HG03558 (cell line): ENCODE results near the gene NUP35.

Experiments
- ATAC-seq: cut with Tn5 transposase; IDR thresholded peaks from one replicate; pipeline ENCODE4 v1.9.1; 2021; ENCODE audit warnings: moderate number of reproducible peaks; ENCODE audit not compliant: unreplicated experiment; ENCODE audit errors: extremely low read depth

Gene NUP35, protein sequence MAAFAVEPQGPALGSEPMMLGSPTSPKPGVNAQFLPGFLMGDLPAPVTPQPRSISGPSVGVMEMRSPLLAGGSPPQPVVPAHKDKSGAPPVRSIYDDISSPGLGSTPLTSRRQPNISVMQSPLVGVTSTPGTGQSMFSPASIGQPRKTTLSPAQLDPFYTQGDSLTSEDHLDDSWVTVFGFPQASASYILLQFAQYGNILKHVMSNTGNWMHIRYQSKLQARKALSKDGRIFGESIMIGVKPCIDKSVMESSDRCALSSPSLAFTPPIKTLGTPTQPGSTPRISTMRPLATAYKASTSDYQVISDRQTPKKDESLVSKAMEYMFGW

DNA sequence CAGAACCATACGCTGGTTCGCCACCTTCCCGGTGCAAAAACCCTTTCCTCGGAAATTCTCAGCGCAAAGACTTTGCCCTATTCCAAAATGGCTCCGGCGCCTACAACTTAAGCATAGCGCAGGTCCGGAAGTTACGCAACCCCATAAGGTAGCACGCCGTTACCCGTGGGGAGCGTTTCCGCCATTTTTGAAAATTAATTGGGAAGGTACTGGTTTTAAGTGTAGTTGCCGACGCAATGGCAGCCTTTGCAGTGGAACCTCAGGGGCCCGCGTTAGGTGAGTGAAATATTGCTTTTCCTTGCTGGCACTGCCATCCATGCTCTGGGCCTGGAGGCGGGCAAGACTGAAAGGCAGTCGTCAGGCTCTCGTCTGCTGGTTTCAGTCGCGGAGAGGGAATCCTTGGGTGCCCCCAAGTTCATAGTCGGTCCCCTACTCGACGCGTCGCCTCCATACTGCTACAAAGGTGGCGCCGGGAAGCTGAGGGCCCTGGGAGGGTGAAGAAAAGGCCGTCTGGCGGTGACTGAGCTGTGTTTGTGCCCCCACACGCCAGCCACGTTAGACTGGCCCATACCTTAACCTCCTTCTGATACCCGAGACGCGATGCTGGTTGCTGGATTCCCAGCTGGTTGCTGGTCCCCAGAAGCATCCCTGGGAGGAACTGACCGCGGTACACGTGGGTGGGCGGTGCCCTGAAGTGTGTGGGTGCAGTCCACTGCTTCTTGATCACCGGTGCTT, at the start of gene NUP35:
Gene NUP35, plus strand, starts transcription at position 222 of the 735 bp plus-strand sequence. Its CDS starts 15 bp downstream, at position 237.
- ATAC-seq, result peak; percentile 87

DNA sequence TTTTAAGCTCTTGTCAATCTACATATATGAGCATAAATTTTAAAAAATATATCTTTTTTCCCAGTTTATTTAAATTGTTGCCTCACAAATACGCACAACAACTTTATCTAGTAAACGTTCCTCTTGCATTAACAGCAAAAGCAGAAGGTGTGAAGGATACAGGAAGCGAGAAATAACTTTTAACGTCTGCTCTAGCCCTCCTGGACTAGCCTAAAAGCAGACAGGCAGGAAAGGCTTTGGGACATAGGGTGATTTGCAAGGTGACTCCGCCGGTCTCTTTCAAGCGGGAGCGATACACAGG, 46.1 kb upstream of the NUP35 start:
- ATAC-seq, result no peak

DNA sequence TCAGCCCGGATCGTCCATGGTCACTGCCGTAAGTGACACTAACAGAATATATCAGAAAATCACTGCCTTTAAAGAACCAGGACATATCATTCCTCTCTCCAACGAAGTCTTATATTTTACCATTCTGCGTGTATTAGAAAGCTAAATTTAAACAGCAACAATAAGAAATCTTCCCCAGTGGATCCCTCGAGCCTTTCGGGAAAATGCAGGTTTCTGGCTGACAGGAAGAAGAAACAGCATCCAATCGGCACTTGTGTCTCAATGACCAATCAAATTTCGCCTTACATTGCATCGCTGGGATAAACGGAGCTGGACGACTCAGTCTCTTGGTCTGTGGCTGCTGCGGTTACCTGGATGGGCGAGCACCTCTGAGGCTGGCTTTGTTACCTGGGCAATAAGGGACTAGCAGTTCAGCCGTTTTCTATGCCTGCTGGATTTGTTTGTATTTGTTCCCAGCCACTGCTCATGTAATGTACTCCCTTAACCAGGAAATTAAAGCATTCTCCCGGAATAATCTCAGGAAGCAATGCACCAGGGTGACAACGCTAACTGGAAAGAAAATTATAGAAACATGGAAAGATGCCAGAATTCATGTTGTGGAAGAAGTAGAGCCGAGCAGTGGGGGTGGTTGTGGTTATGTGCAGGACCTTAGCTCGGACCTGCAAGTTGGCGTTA, 45.6 kb upstream of the NUP35 start, which contains the start of gene DUSP19:
Gene DUSP19, plus strand, starts transcription at position 284 of the 675 bp plus-strand sequence. Its CDS starts 187 bp downstream, at position 471.
- peak; percentile 76 for ATAC-seq

DNA sequence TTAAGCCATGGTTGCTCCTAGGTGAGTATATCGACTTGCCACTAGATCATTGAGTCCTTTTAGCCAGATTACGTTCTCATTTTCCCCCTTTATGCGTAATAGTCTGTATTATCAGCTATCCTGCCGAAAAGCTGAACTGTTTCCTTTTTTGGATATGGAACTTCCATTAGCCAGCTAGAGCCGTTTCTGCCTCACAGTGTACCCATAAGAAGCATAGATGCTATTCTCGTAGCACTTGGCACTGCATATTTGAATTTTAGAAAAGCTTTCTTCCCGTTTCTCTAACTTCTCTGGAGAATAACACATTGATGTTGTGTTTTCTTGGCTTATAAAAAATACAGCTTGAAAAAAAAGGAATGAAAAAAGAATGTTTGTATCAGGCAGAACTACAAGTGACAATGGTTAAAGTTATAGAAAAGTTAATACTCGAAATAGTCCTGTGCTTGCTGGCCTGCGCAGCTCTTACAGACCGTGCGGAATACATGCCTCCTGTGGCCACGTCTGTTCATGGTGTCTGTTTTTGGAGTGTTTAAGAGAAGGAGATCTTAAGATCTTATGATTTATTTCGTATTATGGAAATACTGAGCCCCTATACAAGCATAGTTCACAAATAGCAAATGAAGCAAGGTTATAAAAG, 45.0 kb upstream of the NUP35 start:
- peak; percentile 5 for ATAC-seq

DNA sequence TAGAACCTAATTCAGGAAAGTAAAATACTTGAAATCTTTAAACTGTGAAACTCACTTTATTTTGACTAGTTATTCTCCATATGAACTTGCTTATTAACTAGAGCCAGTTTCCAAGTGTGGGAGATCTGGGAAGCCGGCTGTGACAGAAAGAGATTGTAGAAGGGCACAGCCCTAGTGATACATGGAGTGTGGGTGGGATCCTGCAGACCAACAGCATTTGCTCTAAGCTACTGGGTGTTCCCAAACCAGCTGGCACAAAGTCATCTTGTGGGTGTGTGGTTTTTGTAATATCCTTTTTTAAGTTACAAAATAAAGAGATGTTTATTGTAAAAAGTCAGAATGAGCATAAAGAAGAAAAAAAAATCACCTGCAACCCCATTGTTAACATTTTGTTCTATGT, 42.3 kb upstream of the NUP35 start:
- ATAC-seq, result no peak

DNA sequence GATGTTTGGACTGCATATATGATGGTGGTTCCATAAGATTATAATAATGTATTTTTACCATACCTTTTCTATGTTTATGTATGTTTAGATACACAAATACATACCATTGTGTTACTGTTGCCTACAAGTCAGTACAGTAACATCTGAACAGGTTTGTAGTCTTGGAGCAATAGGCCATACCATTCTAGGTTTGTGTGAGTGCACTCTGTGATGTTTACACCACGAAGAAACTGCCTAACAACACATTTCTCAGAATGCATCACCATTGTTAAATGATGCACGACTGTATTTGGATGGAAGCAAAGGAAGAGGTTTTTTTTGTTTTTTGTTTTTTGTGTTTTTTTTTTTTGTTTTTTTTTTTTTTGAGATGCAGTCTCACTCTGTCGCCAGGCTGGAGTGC, 36.2 kb upstream of the NUP35 start:
- ATAC-seq, result no peak

DNA sequence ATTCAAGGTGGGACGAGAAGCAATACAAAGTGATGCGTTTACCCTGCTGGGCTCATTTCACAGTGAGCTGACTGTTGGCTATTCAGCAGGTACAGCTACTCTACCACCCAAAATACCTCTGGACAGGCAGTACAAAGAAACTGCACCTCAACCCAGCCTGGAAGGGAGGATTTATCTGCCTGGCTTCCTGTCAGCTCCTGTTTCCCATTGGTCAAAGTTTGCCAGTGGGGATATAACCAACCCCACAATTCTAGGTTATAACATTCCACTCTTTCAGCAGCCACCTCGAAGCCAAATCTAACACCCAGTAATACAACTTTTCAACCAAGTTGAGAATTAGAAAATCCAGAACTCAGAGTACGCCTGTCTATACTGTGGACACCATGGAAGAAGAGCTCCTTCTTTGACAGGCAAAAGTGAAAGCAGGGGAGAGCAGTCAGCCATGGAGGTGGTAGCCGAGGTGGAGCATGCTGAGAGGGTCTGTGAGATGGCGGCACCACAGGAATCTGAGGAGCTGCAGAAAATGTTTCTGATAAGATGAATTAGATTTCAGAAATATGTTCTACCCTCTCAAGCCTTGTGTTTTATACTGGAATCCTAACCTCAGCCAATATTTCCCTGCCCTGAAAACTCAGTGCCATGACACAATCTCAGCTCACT, 34.9 kb upstream of the NUP35 start:
- no peak for ATAC-seq

DNA sequence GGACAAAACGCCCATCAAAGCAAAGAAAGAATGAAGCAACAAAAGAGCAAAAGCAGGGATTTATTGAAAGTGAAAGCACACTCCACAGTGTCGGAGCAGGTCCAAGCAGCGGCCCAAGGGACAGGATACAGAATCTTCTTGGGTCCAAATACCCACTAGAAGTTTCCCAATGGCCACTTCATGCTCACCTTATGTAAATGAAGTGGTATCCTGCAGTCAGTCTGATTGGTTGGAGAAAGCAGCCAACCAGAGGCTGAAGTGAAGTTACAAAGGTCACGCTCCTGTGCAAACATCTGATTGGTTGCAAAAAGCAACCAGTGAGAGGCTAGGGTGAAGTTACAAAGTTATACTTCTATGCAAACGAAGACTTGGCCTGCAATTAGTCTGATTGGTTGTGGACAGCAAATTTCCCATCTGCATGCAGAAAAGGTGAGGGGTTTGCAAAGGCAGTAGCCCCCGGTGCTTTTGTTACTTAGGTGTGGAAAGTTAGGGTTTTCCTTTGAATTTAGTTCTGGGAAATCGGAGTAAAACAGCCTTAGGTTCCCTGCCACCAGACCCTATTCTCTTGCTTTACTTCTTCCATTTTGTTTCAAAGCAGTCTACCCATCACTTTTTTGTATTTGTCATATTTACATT, 32.8 kb upstream of the NUP35 start:
- ATAC-seq, result no peak

DNA sequence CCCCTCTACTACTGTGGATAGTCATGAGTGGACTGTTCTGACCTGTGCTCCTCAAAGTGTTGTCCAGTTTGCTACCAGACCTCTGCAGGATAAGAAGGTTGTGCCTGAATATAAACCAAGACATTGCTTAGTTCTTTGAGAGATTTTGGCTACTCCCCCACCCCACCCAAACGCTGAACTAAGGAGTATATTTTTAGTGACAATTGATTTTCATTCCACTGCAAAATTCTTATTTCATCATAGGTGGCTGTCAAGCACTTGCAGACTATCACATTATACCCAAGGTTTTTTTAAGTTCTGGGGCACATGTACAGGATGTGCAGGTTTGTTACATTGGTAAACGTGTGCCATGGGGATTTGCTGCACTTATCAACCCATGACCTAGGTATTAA, 32.3 kb upstream of the NUP35 start:
- ATAC-seq, result no peak

DNA sequence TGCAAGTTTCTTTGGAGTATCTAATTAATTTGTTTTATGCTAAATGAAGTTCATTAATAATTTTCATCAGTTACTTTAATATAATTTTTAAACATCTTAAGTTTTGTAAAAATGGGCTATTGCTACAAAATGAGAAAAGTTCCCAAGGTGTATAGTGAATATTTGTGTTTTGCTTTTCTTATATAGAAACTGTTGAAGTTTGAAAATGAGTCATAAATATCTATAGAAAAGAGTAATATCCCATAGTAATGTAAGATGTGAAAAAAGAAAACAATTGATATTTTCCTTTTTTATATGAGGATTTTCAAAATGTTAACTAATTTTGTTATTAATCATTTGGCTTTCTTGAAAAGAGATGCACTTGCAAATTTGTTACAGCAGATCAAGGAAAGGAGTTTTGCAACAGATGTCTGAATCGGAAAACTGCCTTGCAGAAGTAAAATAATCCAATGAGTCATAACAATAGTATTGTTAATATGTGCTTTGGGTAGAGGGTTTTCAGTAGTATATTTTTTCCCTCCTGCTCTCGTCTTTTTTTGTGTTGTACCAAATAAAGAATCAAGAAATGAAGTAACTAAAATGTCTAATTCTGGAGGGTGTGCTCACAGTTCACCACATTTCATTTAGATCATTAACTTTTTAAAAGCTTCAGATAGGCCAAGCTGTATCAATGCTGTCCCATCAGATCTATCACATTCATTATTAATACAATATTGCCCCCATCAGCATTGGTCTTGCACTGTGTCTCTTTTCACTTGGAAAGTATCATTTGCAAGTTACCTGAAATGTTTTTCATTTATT, 30.2 kb upstream of the NUP35 start:
- peak; percentile 81 for ATAC-seq

DNA sequence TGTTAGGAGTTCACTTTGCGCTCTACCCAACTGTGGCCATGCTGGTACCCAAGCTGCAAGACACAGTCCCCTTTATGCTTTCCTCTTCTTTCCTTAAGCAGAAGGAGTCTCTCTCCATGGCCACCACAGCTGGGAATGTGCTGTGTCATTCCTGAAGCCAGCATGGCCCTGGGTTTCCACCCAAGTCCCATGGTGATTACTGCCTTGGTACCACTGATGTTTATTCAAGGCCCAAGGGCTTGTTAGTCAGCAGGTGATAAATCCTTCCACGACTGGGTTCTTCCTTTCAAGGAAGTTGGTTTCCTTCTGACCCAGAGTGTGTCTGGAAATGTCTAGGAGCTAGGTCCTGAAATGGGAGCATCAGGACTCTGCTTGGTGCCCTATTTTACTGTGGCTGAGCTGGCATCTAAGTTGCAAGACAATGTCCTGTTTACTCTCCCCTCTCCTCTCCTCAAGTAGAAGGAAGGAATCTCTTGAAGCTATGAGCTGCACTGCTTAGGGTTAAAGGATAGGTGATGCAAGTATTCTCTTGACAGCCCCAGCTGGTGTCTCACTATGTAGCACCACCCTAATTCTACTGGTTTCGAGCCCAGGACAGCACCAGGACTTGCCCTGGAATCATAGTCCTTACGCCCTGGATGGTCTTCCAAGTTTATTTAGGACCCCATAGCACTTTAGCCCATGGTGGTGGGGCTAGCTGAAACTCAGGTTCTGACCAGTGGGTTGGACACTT, 18.7 kb upstream of the NUP35 start:
- ATAC-seq, result no peak

DNA sequence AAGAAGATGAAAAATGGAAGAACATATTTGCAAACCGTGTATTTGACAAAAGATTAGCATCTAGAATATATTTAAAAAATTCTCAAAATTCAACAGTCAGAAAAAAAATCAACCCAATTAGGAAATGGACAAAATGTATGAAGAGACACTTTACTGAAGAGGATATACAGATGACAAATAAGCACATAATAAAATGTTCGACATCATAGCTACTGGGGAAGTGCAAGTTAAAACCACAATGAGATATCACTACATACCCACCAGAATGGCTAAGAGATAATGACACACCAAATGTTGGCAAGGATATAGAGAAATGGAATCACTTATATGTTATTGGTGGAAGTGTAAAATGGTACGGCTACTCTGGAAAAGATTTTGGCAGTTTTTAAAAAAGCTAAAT, 11.7 kb upstream of the NUP35 start:
- ATAC-seq, result no peak

DNA sequence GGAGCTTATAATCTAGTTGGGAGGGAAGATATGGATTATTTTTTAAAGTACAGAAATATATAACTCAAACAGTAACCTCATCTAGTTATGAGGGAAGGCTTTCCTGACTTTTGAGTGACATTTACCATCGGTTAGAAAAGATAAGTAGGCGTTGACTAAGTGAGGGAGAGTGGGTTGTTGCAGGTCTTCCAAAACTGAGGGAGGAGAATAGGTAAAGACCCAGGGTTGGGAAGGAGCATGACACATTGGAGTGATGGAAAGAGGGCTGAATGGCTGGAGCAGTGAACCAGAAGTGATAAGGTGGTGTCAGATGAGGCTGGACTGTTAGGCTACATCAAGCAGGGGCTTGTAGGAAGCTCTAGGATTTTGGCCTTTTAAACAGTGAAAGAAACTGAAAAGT, 10.6 kb upstream of the NUP35 start:
- ATAC-seq, result no peak

DNA sequence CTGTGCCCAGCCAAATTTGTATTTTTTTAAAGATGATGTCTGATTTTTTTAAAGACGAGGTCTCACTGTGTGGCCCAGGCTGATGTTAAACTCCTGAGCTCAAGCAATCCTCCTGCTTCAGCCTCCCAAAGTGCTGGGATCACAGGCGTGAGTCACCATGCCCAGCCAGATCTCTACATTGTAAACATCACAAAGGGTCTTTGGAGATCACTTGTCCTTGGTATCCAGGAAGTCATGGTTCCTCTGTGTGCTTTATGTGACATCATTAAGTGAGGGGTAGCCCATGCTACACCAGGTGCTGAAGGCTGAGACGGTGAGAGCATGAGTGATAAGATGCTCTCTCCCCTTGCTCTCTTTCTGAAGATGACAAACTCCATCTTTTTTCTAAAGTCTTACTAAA, 7.0 kb upstream of the NUP35 start:
- no peak for ATAC-seq

DNA sequence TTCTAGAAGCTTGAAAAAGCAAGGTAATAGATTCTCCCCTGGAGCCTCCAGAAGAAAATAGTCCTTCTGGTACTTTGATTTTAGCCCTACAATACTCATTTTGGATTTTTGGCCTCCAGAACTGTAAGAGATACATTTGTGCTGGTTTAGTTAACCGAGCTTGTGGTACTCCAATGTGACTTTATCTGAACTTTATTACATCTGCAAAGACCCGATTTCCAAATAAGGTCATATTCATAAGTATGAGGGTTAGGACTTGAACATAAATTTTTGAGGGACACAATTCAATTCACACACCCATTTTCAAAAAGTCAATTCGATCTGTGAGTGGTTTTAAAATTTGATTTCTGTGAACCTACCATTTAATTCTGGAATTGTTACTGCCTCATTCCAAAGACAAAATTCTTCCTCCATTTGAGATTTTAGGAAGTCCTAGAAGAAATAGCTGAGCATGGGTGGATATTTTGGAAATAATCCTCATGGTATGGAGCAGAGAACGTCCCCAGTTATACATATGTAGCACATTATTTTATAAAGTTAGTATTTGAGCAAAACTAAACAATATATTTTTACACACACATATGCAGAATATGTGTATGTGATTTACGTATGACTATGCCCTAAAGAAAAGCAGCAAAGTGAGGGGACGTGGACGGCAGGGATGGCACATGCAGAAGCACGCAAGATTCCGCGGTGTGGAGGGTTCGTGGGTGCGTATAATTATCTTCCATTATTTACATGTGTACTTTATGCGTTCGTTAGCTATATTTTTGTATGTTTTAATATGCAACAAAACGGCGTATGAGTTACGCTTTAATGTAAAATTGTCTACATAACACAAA, 905 bp upstream of the NUP35 start:
- no peak for ATAC-seq

DNA sequence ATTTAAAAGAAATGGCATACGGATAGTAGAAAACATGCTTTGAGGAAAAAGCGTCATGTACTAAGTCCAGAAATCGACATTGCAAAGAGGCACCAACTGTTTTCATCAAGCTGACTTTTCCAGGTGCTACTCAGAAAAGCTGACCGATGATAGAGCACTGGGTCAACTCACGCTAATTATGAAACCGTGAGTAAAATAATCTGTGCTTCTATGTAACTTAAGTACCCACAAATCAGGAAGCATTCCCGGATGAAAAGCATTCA, 353 bp upstream of the NUP35 start:
- ATAC-seq, result peak; percentile 10

DNA sequence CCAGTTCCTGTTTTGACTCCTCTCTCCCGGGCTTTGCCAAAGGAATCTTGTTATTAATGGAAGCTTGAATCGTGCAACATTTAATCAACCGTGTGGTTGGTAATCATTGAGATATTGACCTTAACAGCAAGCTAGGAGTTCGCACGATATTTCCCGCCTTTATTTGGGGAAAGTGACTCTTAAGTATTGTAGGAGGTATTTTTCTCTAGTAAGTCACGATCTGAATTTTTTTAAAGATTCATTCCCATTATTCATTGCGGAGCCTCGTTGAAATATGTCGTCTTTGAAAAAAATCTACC, 663 bp downstream of the NUP35 start:
- ATAC-seq, result no peak
